PC-3 (cell line): ENCODE measurements around the gene SUCO.

Experiments
- CTCF ChIP-seq: fragments of 300-600 bp; sonication (generic); conservative IDR thresholded peaks from 2 replicates; pipeline ENCODE4 v1.5.1; 2017; ENCODE audit warnings: antibody characterized with exemption, low read depth, mild to moderate bottlenecking, low read length
- EZH2 ChIP-seq: fragments of 300-600 bp; sonication (generic); IDR thresholded peaks from one replicate; pipeline ENCODE4 v1.6.1; 2017; ENCODE audit warnings: antibody characterized with exemption, mild to moderate bottlenecking, low read length; ENCODE audit not compliant: unreplicated experiment
- EZH2phosphoT487 ChIP-seq: fragments of 300-600 bp; sonication (generic); IDR thresholded peaks from 2 replicates; pipeline ENCODE4 v1.6.1; 2018; ENCODE audit warnings: mild to moderate bottlenecking, antibody characterized with exemption, low read length, borderline replicate concordance

DNA sequence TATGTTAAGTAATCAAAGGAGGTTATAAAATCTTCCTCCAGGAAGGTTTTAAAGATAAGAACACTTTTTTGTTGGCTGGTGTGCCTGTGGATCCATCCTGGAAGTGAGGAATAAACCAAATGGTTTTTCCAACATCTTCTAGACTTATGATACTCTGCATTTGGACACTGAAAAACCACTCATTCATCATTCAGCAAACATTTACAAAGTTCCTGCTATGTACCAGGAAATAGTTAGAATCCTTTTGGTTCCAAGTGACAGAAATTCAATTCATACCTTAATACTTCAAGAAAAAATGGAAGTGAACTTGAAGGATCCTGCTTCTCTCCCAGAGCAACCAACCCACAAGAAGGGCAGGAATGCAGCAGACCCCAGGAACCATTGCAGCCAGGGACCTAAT, 49.5 kb upstream of the SUCO start:
- TF ChIP-seq CTCF: no peak
- no peak for TF ChIP-seq EZH2phosphoT487
- TF ChIP-seq EZH2: no peak
